ENCODE data around the gene TCP11L1.
"Not testable (repeated sequence)": the region's sequence is repeated elsewhere in the genome, so short reads cannot be mapped to it uniquely, and the experiment has no call there.

Gene TCP11L1

GRCh38 chr11:33068611-33069340 is 29.4 kb downstream of the TCP11L1 start:
- no peak for DNase-seq

GRCh38 chr11:33072465-33072864 is 33.1 kb downstream of the TCP11L1 start:
- no peak for DNase-seq

- DNase-seq, result no peak
These were observed 44.5 kb downstream of the TCP11L1 start for GRCh38 chr11:33083918-33084317.

DNA sequence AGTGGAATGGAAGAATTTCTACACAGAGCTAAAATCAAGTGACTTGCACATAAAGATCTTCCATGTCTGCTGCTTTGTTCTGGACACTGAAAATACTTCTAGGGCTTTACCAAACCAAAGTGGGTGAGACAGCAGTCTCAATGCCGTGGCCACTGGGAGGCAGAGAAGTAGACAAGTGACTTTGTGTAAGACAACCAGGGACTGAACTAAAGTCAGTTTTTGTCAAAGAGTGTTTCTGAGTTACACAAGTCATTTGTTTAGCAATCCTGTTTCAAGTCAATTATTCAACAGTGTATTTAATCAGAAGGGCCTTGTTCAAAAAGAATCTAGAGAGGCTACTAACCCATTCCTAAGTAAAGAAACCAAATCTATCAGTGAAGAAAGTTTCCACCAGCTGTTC is 46.6 kb downstream of the TCP11L1 start:
- DNase-seq, result no peak

- DNase-seq, result no peak
These were observed 50.4 kb downstream of the TCP11L1 start for GRCh38 chr11:33089776-33090175.

- no peak for DNase-seq
These were observed 54.8 kb downstream of the TCP11L1 start for GRCh38 chr11:33094157-33094556.

DNA sequence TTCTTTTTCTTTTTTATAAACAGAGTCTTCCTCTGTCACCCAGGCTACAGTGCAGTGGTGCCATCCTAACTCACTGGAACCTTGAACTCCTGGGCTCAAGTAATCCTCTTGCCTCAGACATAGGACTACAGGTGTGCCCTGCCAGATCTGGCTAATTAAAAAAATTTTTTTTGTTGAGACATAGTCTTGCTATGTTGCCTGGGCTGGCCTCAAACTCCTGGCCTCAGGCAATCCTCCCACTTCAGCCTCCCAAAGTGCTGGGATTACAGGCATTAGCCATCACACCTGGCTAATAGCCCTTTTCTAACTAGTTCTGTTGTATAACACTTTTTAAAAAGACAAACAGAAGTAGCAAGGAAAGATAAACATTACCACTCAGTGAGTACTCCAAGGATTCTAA is 64.5 kb downstream of the TCP11L1 start:
- no peak for DNase-seq

GRCh38 chr11:33109294-33109895 is 70.0 kb downstream of the TCP11L1 start:
- DNase-seq, result no peak

DNA sequence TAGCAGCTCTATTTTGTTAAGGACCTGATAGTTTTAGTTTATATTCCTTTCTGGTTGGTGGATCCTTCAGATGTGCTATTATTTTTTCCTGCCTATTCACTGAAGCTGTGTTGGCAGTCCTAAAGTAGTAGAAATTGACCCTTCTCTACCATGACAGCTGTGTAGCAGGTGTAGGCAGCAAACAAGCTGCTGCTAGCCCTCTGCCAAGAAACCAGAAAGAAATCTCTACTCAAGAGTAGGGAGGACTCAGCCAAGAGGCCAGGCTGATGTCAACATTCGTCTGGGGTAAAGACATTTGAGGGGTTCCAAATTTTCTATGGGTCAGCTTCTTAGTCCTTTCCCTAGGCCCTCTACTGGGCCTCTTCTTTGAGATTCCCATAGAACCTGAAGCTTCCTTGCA is 70.7 kb downstream of the TCP11L1 start:
- no peak for DNase-seq

DNA sequence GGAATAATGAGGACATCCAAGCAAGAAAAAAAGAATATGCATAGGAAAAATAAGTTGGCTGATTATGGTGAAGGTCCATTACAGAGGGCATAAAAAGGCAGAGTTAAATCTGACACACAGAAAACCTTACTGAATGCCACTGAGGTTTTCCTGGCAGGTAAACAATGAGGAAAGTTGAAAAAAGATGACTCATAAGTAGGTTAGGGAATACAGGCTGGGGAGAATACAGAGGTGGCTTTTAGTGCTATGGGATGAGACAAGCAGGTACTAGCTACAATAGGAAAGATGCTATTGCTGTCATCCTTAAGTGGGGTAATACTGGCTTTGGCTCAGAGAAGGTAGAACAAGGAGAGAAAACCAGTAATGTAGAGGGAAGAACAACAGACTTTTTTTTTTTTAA is 77.2 kb downstream of the TCP11L1 start:
- DNase-seq, result no peak

- not testable (repeated sequence) for DNase-seq
These were observed 83.3 kb downstream of the TCP11L1 start for GRCh38 chr11:33122696-33123095.

Data from NCI-H748 treated with DMSO at 0.1 percent for 48 hours (cell line).